Medulla oblongata (tissue), 1 donor: ENCODE measurements around the gene NPPA.

ENCODE experiments used
- DNase-seq: peaks from one replicate; pipeline ENCODE4 v3.0.0-alpha.2; 2015; ENCODE audit errors: extremely low spot score

Gene NPPA

DNA sequence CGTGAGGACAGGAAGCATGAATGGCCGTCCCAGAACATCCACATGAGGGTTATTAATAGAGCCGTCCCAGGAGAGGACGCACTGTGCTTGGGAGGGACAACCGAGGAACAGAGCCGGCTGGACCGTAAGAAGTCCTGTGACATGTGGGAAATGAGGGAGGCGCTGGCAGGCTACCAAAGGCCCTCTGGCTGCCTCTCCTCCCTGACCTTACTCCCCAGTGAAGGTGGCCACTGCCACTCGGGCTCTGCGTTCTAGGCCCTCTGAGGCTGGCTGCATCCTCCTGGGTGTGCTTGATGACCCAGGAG lies 26.6 kb upstream of the NPPA start:
- DNase-seq, result no peak

DNA sequence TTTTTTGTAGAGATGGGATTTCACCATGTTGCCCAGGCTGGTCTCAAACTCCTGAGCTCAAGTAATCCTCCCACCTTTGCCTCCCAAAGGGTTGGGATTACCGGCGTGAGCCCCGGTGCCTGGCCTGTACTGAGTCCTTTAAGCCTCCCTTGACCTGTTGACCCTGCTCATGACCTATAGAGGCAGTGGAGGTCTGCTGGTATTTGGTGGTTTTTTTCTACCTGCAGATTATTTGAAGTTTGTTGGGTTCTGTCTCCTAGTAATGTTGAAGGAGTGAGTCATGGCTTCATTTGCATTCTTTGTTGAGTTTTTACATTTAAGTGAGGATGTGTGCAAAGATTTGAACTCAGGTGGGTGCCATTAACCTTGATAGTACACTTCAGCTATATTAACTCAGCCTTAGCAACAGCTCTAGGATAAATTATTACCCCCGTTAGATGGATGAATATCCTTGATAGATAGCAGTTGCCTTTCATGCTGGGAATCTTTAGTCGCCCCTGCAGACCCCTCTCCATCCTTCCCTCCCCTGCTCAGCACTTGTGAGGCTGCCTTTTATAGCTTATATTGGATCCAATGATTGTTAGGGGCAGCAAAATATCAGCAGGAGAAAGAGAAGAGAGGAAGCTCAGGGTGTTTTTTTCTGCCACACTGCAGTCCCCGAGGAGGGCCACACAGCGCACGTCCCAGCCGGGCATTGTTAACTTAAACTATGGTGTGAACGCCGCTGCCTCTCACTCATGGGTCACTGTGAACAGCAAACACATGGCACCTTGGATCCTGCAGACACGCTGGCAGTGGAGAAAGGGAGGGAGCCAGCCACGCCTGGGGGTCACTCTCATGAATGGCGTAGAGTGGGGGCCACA lies 26.0 kb upstream of the NPPA start:
- no peak for DNase-seq

DNA sequence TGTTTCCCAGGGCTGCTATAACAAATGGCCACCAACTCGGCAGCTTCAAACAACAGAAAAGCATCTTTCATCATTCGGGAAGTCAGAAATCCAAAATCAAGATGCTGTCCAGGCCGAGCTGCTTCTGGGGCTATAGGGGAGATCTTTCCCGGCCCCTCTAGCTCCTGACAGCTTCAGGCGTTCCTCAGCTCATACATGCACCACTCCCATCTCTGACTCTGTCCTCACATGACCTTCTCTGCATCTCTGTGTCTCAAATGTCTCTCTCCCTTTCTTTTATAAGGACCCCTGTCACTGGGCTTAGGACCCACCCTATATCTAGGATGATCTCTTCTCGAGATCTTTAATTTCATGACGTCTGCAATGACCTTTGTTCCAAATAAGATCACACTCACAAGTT lies 25.0 kb upstream of the NPPA start:
- no peak for DNase-seq

DNA sequence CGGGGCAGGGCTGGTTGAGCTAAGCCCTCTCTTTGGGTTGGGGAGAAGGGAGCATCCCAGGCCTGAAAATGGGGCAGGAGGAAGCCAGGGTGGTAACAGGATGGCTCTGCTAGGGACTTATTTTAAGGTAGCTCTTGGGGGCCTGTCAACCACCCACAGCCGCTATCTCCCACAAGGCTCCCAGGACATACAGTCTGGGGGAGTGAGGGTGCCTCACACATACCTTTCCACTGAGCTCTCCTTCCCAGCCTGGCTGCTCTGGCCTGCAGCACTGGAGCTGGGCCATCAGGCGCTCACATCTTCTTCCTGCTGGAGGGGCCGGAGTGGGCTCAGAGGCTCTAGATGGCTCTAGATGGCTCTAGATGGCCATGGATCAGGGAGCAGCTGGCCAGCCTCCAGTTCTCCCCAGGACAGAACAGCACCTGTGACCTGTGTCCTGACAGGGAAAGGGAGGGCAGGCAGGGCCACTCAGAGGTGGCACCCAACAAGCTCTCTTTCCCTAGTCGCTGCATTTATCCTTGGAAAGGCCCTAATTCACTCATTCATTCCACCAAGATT lies 22.1 kb upstream of the NPPA start:
- no peak for DNase-seq

DNA sequence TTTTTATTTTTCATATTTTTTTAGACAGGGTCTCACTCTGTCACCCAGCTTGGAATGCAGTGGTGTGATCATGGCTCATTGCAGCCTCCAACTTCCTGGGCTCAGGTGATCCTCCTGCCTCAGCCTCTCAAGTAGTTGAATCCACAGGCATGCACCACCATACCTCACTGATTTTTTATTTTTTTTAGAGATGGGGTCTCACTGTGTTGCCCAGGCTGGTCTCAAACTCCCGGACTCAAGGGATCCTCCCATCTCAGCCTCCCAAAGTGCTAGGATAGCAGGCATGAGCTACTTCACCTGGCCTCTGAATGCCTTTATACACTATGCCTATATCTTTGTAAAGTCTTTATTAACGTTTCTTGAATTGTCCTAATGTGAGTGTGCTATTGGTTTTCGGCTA lies 21.5 kb upstream of the NPPA start:
- DNase-seq, result no peak

DNA sequence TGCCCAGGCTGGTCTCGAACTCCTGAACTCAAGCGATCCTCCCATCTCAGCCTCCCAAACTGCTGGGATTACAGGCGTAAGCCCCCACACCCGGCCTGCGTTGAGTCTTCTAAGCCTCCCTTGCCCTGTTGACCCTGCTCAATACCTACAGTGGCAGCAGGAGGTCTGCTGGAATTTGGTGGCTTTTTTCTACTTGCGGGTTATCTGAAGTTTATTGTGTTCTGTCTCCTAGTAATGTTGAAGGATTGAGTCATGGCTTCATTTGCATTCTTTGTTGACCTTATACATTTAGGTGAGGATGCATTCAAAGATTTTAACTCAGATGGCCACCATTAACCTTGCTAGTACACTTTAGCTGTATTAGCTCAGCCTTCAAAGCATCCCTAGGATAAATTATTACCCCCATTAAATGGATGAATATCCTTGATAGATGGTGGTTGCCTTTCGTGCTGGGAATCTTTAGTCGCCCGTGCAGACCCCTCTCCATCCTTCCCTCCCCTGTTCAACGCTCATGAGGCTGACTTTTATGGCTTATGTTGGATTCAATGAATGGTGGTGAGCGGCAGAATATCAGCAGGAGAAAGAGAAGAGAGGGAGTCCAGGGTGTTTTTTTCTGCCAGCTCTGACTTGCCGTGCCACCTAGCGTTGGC lies 20.9 kb upstream of the NPPA start:
- no peak for DNase-seq

DNA sequence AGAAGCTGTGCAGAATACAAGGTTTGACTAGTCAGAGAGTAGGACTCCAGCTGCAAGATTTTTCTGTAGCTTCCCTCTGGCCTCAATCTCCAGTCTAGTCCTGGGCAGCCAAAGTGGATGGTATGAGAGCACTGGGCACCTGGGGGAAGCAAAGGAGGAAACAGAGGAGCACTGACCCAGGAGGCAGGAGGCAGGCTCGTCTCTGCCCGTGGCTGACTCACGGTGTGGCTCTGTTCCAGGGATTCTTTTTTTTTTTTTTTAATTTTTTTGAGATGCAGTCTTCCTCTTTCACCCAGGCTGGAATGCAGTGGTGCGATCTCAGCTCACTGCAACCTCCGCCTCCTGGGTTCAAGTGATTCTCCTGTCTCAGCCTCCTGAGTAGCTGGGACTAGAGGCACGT lies 15.3 kb upstream of the NPPA start:
- no peak for DNase-seq

DNA sequence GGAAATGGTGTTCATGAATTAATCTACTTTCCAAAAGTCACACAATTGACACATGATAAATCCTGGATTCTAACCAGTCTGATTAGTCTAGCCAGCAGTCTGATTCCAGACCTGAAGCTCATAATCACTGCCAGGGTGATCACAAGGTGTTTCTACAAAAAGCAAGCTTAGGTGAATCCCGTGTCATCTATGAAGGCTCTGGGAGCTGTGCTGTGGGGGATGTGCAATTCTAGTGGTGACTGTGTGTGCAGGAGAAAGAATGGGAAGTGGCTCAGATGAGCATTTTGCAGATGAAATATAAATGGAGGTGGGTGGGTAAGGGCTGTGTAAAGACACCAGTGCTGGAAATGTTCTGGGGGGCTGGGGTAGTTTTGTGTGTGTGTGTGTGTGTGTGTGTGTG lies 13.0 kb upstream of the NPPA start:
- no peak for DNase-seq

DNA sequence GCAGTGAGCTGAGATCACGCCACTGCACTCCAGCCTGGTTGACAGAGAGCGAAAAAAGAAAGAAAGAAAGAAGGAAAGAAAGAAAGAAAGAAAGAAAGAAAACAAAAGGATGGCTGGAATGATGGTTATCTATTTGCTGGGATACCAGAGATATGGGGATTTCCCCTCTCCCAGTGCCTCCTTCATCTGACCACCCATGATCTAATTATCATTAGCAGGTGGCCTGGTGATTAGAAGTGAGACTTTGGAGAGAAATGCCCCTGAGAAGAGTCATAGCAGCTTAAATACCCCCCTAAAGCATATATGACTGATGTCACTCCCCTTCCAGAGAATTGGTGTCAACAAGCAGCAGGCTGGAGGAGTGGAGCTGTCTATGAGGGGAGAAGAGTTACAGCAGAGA lies 12.5 kb upstream of the NPPA start:
- no peak for DNase-seq

DNA sequence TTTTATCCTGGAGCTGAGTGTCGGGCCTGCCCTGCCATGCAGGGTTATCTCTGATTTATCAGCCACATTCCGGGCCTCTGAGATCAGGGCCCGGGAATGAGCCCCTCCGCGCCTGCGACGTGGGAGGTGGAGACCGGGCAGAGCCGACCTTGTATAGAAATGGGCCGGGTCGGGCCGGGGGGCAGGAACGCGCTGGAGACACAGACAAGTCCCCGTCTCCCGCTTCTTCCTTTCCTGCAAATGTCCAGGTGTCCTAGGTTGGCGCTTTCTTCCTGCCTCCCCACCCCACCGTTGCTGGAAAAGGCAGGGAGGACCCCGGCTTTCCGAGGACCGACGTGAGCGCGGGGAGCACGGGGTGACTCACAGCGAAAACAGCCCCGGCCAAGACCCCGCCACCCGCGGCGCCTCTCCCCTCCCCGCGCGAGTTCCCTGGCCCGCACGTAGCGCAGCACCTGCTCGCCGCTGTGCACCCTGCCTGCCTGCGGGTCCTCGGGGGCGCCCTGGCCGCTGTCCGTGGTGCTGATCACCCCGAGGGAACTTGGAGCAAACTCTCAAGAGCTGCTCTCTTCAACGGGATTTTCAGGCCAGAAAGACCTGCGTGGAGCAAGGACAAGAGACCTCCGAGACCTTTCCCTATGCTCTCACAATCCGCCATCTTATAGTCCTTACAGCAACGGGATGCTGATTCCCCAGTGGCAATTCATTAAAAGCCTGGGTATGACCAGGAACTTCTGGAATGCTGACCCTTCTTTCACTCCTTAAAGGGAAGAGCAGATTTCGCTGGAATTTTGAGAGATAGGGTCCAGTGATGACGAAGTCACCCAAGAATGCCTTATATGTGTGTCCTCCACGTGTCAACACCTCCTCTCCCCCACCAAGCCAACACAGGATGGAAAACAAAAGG lies 11.6 kb upstream of the NPPA start:
- DNase-seq, result no peak

DNA sequence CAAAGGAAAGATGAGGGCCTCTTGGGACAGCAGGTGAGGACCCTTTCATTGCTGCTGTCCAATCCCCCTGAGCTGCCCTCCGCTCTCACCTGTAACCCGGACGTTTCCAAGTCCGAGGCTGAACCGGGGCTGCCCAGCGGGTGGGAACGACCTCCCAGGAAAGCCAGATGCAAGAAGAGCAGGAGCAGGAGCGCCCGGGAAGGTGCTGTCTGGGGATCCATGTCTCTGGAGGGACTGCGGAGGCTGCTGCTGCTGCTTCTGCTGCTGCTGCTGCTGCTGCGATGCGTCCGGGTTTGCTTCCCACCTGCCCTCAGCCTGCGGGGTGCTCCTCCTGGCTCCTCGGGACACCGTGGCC lies 11.0 kb upstream of the NPPA start, which contains the start of gene NPPB:
Gene NPPB, minus strand, starts transcription at position 333 of the 355 bp plus-strand sequence. Its CDS starts 112 bp downstream, at position 221.
- no peak for DNase-seq

DNA sequence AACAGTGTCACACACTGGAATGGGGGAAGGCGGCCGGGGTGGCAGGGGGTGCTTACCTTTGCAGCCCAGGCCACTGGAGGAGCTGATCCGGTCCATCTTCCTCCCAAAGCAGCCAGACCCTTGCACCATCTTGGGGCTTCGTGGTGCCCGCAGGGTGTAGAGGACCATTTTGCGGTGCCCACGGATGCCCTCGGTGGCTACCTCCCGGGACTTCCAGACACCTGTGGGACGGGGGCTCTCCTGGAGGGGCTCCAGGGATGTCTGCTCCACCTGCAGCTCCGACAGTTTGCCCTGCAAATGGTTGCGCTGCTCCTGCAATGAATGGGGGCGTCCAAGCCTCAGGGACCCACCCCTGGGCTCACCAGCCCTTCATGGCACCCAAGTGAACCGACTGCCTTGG lies 10.6 kb upstream of the NPPA start:
- no peak for DNase-seq

DNA sequence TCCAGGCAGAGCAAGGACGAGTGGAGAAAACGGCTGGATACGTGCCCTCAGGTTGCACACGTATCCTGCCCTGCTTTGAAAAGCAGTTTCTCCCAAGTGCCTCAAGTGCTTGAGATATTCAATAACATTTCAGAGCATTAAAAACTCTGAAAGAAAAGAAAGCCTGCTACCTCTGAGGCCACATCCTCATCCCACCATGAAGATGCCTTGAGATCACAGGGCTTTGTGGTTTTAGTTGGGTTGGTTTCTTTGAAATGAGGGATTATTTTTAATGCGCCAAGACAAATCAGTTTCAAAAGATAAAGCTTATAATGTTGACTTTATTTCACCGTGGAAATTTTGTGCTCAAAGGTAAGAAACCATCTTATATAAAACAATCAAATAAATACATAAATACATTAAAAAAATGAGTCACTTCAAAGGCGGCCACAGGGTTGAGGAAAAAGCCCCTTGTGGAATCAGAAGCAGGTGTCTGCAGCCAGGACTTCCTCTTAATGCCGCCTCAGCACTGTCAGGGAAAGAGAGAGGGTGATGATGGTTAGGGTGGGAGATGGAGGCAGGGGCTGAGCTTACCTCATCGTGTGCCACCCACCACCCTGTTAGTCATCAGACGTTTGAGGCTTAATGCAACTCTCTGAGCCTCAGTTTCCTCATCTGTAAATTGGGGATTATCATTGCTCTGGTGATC lies 9.7 kb upstream of the NPPA start:
- DNase-seq, result no peak

DNA sequence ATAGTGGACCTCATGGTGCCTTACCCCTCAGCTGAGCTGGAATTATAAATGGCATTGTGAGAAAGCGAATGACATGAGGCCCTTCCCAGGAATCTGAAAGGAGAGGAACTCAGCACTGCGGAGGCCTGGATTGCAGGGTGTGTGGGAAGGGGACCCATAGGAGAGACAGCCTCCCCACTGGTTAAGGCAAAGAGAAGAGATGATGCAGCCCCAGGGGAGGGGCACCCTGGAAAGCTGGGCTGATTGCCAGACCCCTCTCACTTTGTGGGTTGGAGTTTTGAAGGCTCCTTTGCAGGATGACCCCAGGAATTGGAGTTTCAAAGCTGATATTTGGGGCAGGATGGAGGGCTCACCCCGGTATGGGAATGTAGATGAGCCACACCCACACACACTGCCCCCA lies 9.1 kb upstream of the NPPA start:
- DNase-seq, result no peak

DNA sequence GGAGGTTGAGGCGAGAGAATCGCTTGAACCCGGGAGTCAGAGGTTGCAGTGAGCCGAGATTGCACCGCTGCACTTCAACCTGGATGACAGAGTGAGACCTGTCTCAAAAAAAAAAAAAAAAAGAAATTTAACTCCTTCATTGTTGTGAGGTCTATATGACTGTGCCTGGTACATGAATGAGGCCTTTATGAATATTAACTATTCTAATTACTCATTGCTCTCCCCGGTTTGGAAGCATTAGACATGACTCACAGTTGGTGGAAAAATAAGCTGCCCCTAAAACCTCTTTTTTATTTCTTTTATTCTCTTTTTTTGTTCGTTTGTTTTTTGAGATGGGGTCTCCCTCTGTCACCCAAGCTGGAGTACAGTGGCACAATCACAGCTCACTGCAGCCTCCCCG lies 7.8 kb upstream of the NPPA start:
- no peak for DNase-seq

DNA sequence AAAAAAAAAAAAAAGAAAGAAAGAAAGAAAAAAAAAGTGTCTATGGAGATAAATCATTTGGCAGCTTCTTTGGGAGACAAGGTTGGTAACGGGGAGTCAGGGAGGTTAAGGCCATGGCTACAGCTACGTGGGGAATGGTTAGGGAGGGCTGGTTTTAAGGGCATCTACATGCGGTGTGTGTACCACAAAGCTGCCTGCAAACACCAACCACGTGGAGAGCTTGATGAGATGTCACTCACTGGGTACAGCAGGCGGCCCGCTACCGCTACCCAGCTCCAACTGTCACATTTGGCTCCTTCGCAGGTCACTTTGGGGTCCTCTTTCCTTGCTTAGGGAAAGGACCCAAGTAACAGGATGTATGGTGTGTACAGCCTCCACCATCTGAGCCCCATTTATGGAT lies 6.9 kb upstream of the NPPA start:
- no peak for DNase-seq

DNA sequence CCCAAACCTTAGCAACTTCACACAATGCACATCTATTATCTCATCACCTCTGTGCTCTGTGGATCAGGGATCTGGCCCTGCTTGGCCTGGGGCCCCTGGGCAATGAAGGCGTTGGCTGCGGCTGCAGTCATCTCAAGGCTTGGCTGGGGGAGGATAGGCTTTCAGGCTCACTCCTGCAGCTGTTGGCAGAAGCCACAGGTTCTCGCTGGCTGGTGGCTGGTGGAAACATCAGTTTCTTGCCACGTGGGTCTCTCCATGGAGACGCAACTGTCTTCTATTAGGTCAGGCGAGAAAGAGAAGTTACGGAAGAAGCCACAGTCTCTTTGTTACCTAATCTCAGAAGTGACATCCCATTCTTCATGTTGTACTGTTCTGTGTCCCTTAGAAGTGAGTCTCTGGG lies 3.6 kb upstream of the NPPA start:
- no peak for DNase-seq

DNA sequence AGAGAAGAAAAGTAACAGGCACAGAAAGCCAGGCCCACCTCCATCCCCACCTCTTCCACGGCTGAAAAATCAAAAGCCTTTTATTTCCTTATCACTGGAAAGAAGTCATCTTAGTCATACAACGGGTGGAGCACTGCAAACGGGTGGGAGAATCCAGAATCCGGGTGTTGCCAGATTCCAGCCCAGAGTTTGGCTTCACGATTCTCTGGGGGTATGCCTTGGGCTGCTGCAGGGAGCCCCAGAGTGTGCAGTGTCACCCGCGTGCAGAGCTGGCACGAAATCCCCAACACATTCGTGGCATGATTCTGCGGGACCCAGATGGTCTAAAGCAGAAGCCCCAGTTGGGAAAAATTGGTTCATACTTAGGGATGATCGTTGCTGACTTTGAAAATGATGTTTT lies 2.6 kb upstream of the NPPA start:
- DNase-seq, result no peak

DNA sequence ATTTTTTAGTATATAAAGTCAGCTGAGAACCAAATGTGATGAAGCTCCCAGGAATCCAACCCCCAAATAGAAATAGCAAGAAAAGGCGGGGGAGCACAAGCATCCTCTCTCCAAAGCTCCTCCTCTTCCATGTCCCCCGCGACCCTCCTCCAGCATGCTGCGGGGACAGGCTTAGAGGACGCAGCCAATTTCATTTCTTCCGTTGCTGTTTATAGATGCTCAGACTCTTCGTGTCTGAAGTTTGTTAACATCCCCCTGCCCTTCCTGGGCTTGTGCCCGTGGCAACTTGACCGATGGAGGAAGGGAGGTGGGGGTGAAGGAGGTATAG lies 754 bp upstream of the NPPA start:
- DNase-seq, result no peak

DNA sequence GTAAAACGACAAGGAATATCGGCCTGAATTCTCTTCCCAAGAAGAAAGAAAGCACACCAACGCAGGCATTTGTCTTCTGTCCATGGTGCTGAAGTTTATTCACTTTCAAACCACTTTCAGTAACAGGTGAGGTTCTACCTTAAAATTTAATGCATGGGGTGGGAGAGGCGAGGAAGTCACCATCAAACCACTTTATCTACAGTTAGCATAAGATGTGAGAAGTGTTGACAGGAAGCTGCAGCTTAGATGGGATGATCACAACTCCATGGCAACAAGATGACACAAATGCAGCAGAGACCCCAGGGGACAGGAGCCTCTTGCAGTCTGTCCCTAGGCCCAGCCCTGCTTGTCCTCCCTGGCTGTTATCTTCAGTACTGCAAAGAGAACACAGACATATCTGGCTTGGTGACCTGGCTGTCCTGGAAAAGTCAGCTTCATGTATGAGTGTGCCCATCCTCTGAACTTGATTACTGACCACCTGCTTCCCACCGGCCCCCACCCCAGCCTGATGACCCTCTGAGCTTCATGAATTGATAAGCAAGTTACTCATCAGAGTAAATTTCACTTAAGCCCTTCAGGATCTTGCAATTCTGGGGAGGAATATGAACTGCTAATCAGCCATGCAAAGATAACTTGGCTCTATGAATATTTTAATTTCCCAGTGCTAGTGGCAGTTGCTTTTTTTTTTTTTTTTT lies 1.8 kb downstream of the NPPA start:
- DNase-seq, result no peak
